GM13976 (cell line): ENCODE data around the gene DSTN.

ENCODE experiments used
- DNase-seq: peaks from one replicate; pipeline ENCODE4 v3.0.0; 2012; ENCODE audit warnings: low spot score
- CTCF ChIP-seq: IDR thresholded peaks from 2 replicates; pipeline ENCODE4 v1.5.1; 2012; ENCODE audit warnings: borderline replicate concordance, mild to moderate bottlenecking; ENCODE audit not compliant: insufficient read depth; ENCODE audit errors: extremely low read depth, missing control alignments, control extremely low read depth
- in situ Hi-C: fragments of 300-500 bp; cut with MboI; formaldehyde crosslinking; loops from one replicate; pipeline ENCODE4 v1.12.0; 2022; ENCODE audit warnings: low sequenced_read_pairs, mixed read lengths, inconsistent platforms; ENCODE audit not compliant: unreplicated experiment

Gene DSTN

GRCh38 chr20:17593902-17594301 is 24.0 kb downstream of the DSTN start:
- no peak for DNase-seq
- TF ChIP-seq CTCF = no peak
- in situ Hi-C loops = no loop called here

- in situ Hi-C loops = no loop called here
- TF ChIP-seq CTCF = no peak
Measured at GRCh38 chr20:17594443-17594842, 24.6 kb downstream of the DSTN start.

GRCh38 chr20:17595856-17596255 is 26.0 kb downstream of the DSTN start:
- no peak for DNase-seq
- in situ Hi-C loops = no loop called here
- no peak for TF ChIP-seq CTCF

More at GRCh38 chr20:17594443-17594842, 24.6 kb downstream of the DSTN start:
- DNase-seq = no peak

GRCh38 chr20:17598013-17598550 is 28.2 kb downstream of the DSTN start:
- no peak for DNase-seq
- in situ Hi-C loops = no loop called here
- no peak for TF ChIP-seq CTCF

GRCh38 chr20:17601957-17602356 is 32.1 kb downstream of the DSTN start:
- TF ChIP-seq CTCF = no peak
- DNase-seq = no peak
- in situ Hi-C loops = no loop called here

- no peak for TF ChIP-seq CTCF
- DNase-seq = no peak
- in situ Hi-C loops = no loop called here
Measured at GRCh38 chr20:17602493-17602892, 32.6 kb downstream of the DSTN start.

- no peak for TF ChIP-seq CTCF
- in situ Hi-C loops = no loop called here
- DNase-seq = no peak
Measured at GRCh38 chr20:17605131-17605660, 35.3 kb downstream of the DSTN start.
